Measurements from ENCODE around the gene KRTAP19-8.

Gene KRTAP19-8

GRCh38 chr21:31075848-31076247 is 37.6 kb upstream of the KRTAP19-8 start:
- Histone ChIP-seq H3K4me1 (ENCODE audit: insufficient read depth, poor library complexity, severe bottlenecking) (no peaks in the 10 kb centered on the region), H3K36me3 (ENCODE audit: low read depth) (no peaks in the 10 kb centered on the region), H3K4me3 (ENCODE audit: severe bottlenecking) (no peak overlapping the region), H3K27ac (ENCODE audit: poor library complexity, severe bottlenecking) (no peak overlapping the region), H3K9me3 (ENCODE audit: severe bottlenecking) (no peaks in the 10 kb centered on the region), H3K27me3 (ENCODE audit: insufficient read depth, poor library complexity, severe bottlenecking) (peaks cover 11% of the 10 kb centered on the region)
- ATAC-seq (ENCODE audit: low read depth): no peak
- no peak for DNase-seq (ENCODE audit: low spot score)
- TF ChIP-seq, protein P1, sequence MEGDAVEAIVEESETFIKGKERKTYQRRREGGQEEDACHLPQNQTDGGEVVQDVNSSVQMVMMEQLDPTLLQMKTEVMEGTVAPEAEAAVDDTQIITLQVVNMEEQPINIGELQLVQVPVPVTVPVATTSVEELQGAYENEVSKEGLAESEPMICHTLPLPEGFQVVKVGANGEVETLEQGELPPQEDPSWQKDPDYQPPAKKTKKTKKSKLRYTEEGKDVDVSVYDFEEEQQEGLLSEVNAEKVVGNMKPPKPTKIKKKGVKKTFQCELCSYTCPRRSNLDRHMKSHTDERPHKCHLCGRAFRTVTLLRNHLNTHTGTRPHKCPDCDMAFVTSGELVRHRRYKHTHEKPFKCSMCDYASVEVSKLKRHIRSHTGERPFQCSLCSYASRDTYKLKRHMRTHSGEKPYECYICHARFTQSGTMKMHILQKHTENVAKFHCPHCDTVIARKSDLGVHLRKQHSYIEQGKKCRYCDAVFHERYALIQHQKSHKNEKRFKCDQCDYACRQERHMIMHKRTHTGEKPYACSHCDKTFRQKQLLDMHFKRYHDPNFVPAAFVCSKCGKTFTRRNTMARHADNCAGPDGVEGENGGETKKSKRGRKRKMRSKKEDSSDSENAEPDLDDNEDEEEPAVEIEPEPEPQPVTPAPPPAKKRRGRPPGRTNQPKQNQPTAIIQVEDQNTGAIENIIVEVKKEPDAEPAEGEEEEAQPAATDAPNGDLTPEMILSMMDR (IDR thresholded peaks at IDR 0.05; ENCODE audit: poor library complexity, severe bottlenecking): no peak

- Histone ChIP-seq H3K27ac (ENCODE audit: poor library complexity, severe bottlenecking) (no peak overlapping the region), H3K4me1 (ENCODE audit: insufficient read depth, poor library complexity, severe bottlenecking) (no peaks in the 10 kb centered on the region), H3K4me3 (ENCODE audit: severe bottlenecking) (no peak overlapping the region), H3K9me3 (ENCODE audit: severe bottlenecking) (no peaks in the 10 kb centered on the region), H3K27me3 (ENCODE audit: insufficient read depth, poor library complexity, severe bottlenecking) (peaks cover 15% of the 10 kb centered on the region), H3K36me3 (ENCODE audit: low read depth) (no peaks in the 10 kb centered on the region)
- DNase-seq (ENCODE audit: low spot score): no peak
- TF ChIP-seq, protein P1 (IDR thresholded peaks at IDR 0.05; ENCODE audit: poor library complexity, severe bottlenecking): no peak
- ATAC-seq (ENCODE audit: low read depth): no peak
Measured at GRCh38 chr21:31072533-31072932, 34.3 kb upstream of the KRTAP19-8 start.

DNA sequence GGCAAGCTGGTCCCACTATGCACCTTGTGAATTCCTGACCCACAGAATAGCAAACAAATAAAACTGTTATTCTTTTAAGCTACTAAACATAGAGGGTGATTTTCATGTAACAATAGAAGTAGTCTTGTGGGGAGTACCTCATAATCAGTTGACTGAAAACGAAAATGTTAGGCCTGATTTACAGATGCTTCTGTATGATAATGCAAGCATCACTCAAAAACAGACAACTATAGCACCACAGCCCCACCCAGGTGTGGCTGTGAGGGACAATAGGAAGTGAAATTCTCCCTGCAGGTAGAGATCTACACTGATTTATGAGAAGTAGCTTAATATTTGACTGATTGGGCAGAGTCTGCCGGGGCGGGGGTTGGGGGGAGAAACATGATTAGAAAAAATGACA is 26.5 kb upstream of the KRTAP19-8 start:
- H3K36me3 ChIP-seq (ENCODE audit: low read depth): no peaks in the 10 kb centered on the region
- no peaks in the 10 kb centered on the region for H3K9me3 ChIP-seq (ENCODE audit: severe bottlenecking)
- TF ChIP-seq, protein P1 (IDR thresholded peaks at IDR 0.05; ENCODE audit: poor library complexity, severe bottlenecking): no peak
- no peaks in the 10 kb centered on the region for H3K4me1 ChIP-seq (ENCODE audit: insufficient read depth, poor library complexity, severe bottlenecking)
- DNase-seq (ENCODE audit: low spot score) (no peak), ATAC-seq (ENCODE audit: low read depth) (no peak)
- no peak overlapping the region for H3K4me3 ChIP-seq (ENCODE audit: severe bottlenecking)
- no peaks in the 10 kb centered on the region for H3K27me3 ChIP-seq (ENCODE audit: insufficient read depth, poor library complexity, severe bottlenecking)
- H3K27ac ChIP-seq (ENCODE audit: poor library complexity, severe bottlenecking): no peak overlapping the region

- H3K9me3 ChIP-seq (ENCODE audit: severe bottlenecking): no peaks in the 10 kb centered on the region
- H3K27ac ChIP-seq (ENCODE audit: poor library complexity, severe bottlenecking): no peak overlapping the region
- no peak for DNase-seq (ENCODE audit: low spot score)
- TF ChIP-seq, protein P1 (IDR thresholded peaks at IDR 0.05; ENCODE audit: poor library complexity, severe bottlenecking): no peak
- H3K27me3 ChIP-seq (ENCODE audit: insufficient read depth, poor library complexity, severe bottlenecking): no peaks in the 10 kb centered on the region
- no peak overlapping the region for H3K4me3 ChIP-seq (ENCODE audit: severe bottlenecking)
- no peaks in the 10 kb centered on the region for H3K4me1 ChIP-seq (ENCODE audit: insufficient read depth, poor library complexity, severe bottlenecking)
- no peak for ATAC-seq (ENCODE audit: low read depth)
- no peaks in the 10 kb centered on the region for H3K36me3 ChIP-seq (ENCODE audit: low read depth)
Measured at GRCh38 chr21:31052489-31053142, 14.3 kb upstream of the KRTAP19-8 start.

GRCh38 chr21:31050577-31051157 is 12.4 kb upstream of the KRTAP19-8 start:
- H3K27me3 ChIP-seq (ENCODE audit: insufficient read depth, poor library complexity, severe bottlenecking): no peaks in the 10 kb centered on the region
- DNase-seq (ENCODE audit: low spot score): no peak

More at GRCh38 chr21:31050577-31051157, 12.4 kb upstream of the KRTAP19-8 start:
- no peaks in the 10 kb centered on the region for H3K36me3 ChIP-seq (ENCODE audit: low read depth)
- H3K4me3 ChIP-seq (ENCODE audit: severe bottlenecking): no peak overlapping the region
- no peaks in the 10 kb centered on the region for H3K4me1 ChIP-seq (ENCODE audit: insufficient read depth, poor library complexity, severe bottlenecking)
- ATAC-seq (ENCODE audit: low read depth): no peak
- no peaks in the 10 kb centered on the region for H3K9me3 ChIP-seq (ENCODE audit: severe bottlenecking)
- TF ChIP-seq, protein P1 (IDR thresholded peaks at IDR 0.05; ENCODE audit: poor library complexity, severe bottlenecking): no peak
- H3K27ac ChIP-seq (ENCODE audit: poor library complexity, severe bottlenecking): no peak overlapping the region

All from RWPE2 (cell line).